ENCODE measurements around the gene MT2A. TPM values are rescaled to one million over a fixed set of nuclear protein-coding genes. Genes with fewer than 3 reads are reported as not detected.

The MT2A gene
- total RNA-seq, 4 donors from 2014 or later: 250 to 1,131 (median 795) TPM

DNA sequence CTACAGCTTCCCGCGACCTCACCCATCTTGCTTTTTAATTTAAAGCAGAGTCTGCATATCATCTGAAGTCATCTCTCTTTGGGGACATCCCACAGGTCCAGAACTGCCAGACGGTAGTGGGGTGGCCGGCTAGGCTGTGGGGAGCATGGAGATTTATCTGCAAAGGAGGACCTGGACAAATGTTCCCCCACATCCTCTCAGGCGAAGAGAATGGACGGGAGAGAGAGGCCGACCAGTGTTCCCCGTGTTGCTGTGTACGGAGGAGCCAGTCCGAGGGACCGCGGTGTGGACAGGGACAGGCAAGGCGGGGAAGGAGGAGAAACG, 23.4 kb downstream of the MT2A start:
- TF ChIP-seq, protein P1, sequence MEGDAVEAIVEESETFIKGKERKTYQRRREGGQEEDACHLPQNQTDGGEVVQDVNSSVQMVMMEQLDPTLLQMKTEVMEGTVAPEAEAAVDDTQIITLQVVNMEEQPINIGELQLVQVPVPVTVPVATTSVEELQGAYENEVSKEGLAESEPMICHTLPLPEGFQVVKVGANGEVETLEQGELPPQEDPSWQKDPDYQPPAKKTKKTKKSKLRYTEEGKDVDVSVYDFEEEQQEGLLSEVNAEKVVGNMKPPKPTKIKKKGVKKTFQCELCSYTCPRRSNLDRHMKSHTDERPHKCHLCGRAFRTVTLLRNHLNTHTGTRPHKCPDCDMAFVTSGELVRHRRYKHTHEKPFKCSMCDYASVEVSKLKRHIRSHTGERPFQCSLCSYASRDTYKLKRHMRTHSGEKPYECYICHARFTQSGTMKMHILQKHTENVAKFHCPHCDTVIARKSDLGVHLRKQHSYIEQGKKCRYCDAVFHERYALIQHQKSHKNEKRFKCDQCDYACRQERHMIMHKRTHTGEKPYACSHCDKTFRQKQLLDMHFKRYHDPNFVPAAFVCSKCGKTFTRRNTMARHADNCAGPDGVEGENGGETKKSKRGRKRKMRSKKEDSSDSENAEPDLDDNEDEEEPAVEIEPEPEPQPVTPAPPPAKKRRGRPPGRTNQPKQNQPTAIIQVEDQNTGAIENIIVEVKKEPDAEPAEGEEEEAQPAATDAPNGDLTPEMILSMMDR (IDR thresholded peaks at IDR 0.05 in 4 of 5, conservative IDR thresholded peaks at IDR 0.05 in 1 of 5): no peak
- TF ChIP-seq POLR2A (IDR thresholded peaks at IDR 0.05): no peak
- in situ Hi-C loops (cut with MboI; ENCODE audit: low sequenced_read_pairs in 4 of 4): no loop called here
- Histone ChIP-seq H3K4me1 (peaks cover 10 to 13% of the 10 kb centered on the region in 2 donors), H3K9me3 (no peaks in the 10 kb centered on the region), H3K27me3 (peaks cover 0 to 6% (median 0%) of the 10 kb centered on the region in 3 donors), H3K36me3 (no peaks in the 10 kb centered on the region), H3K27ac (peak overlapping the region; percentile 74 to 80 (median 76)), H3K4me3 (peak overlapping the region; percentile 55 to 61 (median 60))
- DNase-seq: no peak
- no peak for ATAC-seq
- intact Hi-C loops (cut with DNase I; ENCODE audit: low total_unique reads): loop anchor here (2.0 kb wide), 1 partner anchor 71 kb away; no protein-coding TSS in a partner anchor

DNA sequence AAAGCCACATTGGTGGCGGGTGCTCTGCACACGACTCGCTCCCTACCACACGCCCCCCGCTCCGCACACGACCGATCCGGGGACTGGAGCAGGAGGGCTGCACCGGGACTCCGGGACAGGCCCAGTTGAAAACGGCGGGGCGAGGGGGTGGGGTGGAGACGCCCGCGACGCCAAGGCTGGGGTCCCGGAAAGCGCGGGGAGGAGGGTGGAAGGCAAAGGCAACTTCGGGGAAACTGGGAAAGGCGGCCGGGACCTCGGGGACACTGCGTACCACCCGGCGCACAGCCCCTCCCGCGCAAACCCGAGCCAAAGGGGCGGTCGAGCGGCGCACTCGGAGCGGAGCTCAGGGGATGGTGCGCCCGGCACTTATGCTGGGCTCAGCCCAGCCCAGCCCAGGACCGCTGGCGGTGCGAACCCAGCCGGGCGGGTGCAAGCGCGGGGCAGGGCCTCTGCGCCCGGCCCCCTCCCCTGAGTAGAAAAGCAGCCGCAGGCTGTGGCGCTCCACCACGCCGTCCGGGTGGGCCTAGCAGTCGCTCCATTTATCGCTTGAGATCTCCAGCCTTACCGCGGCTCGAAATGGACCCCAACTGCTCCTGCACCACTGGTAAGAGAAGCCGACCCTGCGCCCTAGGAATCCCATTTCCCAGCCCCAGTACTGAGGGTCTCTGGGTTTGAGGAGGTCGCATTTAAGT, 23.9 kb downstream of the MT2A start, which contains the start of gene MT1M:
Gene MT1M, plus strand, starts transcription at position 504 of the 692 bp plus-strand sequence. Its CDS starts 73 bp downstream, at position 577.
- intact Hi-C loops (cut with DNase I; ENCODE audit: low total_unique reads): no loop called here
- H3K4me1 ChIP-seq: peaks cover 5 to 8% of the 10 kb centered on the region in 2 donors
- peak in 1 of 2 donors; percentile 48 for DNase-seq
- H3K36me3 ChIP-seq: no peaks in the 10 kb centered on the region
- in situ Hi-C loops (cut with MboI; ENCODE audit: low sequenced_read_pairs in 4 of 4): no loop called here
- ATAC-seq: peak; percentile 51 to 58
- H3K9me3 ChIP-seq: no peaks in the 10 kb centered on the region
- peaks cover 0 to 6% (median 0%) of the 10 kb centered on the region in 3 donors for H3K27me3 ChIP-seq
- peak within 1 kb of the TSS; percentile 55 to 61 (median 60) for H3K4me3 ChIP-seq
- peak within 1 kb of the TSS; percentile 74 to 80 (median 76) for H3K27ac ChIP-seq
- TF ChIP-seq POLR2A (IDR thresholded peaks at IDR 0.05): peak; percentile 52 to 65
- TF ChIP-seq, protein P1 (IDR thresholded peaks at IDR 0.05 in 4 of 5, conservative IDR thresholded peaks at IDR 0.05 in 1 of 5): no peak

DNA sequence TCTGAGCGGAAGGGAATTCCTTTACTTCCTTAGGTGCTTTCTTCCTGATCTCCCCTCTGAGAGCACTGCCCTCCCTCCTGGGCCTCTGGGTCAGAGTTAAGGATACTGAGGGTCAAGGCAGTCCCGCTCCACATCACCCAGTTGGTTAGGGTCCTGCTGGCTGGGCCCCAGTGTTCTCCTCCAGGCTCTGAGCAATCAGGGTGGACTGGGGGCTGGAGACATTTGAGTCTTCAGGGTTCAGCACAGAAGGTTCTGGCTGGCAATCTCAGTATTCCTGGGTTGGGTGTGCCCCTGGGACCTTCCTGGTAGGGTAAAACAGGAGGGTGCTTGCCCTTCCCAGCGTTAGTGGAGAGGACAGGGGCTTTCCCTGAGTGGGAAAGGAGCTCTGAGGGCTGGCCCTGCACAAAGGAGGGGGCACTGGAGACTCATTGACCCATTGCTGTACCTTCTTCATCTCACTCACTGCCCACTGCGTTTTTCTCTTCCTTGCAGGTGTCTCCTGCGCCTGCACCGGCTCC, 24.5 kb downstream of the MT2A start:
- peaks cover 0 to 6% (median under 1%) of the 10 kb centered on the region in 3 donors for H3K27me3 ChIP-seq
- H3K4me1 ChIP-seq: peaks cover 3 to 8% of the 10 kb centered on the region in 2 donors
- DNase-seq: no peak
- no peak for ATAC-seq
- H3K36me3 ChIP-seq: no peaks in the 10 kb centered on the region
- TF ChIP-seq POLR2A (IDR thresholded peaks at IDR 0.05): no peak
- TF ChIP-seq, protein P1 (IDR thresholded peaks at IDR 0.05 in 4 of 5, conservative IDR thresholded peaks at IDR 0.05 in 1 of 5): no peak
- peak overlapping the region; percentile 55 to 61 (median 60) for H3K4me3 ChIP-seq
- H3K9me3 ChIP-seq: no peaks in the 10 kb centered on the region
- in situ Hi-C loops (cut with MboI; ENCODE audit: low sequenced_read_pairs in 4 of 4) (no loop called here), intact Hi-C loops (cut with DNase I; ENCODE audit: low total_unique reads) (no loop called here)
- peak overlapping the region; percentile 74 to 80 (median 76) for H3K27ac ChIP-seq

DNA sequence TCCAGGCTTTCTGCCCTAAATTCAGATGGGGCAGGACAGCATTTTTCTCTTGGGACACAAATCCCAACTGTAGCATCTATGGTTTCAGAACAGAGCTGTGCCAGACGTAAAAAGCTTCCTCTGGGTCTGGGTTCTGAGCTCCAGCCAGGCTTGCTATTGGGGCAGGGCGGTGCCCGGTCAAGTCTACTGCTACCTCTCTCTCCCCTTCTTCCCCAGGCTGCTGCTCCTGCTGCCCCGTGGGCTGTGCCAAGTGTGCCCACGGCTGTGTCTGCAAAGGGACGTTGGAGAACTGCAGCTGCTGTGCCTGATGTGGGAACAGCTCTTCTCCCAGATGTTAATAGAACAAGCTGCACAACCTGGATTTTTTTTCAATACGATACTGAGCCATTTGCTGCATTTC, 25.2 kb downstream of the MT2A start:
- no peak for ATAC-seq
- in situ Hi-C loops (cut with MboI; ENCODE audit: low sequenced_read_pairs in 4 of 4): no loop called here
- Histone ChIP-seq H3K27ac (peak overlapping the region in 3 of 4 donors; percentile 74 to 76 (median 75)), H3K27me3 (peaks cover 0 to 7% (median 6%) of the 10 kb centered on the region in 3 donors), H3K4me1 (peaks cover 4 to 9% of the 10 kb centered on the region in 2 donors), H3K9me3 (no peaks in the 10 kb centered on the region), H3K4me3 (peak overlapping the region in 3 of 4 donors; percentile 59 to 61 (median 60)), H3K36me3 (no peaks in the 10 kb centered on the region)
- TF ChIP-seq POLR2A (IDR thresholded peaks at IDR 0.05): no peak
- TF ChIP-seq, protein P1 (IDR thresholded peaks at IDR 0.05 in 4 of 5, conservative IDR thresholded peaks at IDR 0.05 in 1 of 5): no peak
- intact Hi-C loops (cut with DNase I; ENCODE audit: low total_unique reads): no loop called here
- DNase-seq: no peak

All from gastrocnemius medialis (tissue), 4 donors.